K562 (cell line): ENCODE results near the gene NUP88. TPM values are rescaled to one million over a fixed set of nuclear protein-coding genes. Genes with fewer than 3 reads are reported as not detected.

Experiments used
- CBX5 ChIP-seq: IDR thresholded peaks from 2 replicates; pipeline ENCODE4 v1.6.1; 2014; ENCODE audit warnings: low read depth, borderline replicate concordance
- CBX8 ChIP-seq: fragments of 200-600 bp; sonication (generic); IDR thresholded peaks from 2 replicates; pipeline ENCODE4 v1.6.1; 2012; ENCODE audit warnings: borderline replicate concordance, mixed run types, low read depth, mild to moderate bottlenecking, moderate library complexity, mixed read lengths, low read length, control low read depth, inconsistent platforms; ENCODE audit not compliant: poor library complexity, severe bottlenecking; ENCODE audit errors: extremely low read depth
- ESRRB ChIP-seq: fragments of 250-450 bp; sonication (Bioruptor Pico); IDR thresholded peaks from 2 replicates; pipeline ENCODE4 v1.5.0; 2020; ENCODE audit warnings: mild to moderate bottlenecking, moderate library complexity, borderline replicate concordance
- FOXA1 ChIP-seq: fragments of 450-650 bp; IDR thresholded peaks from 2 replicates; pipeline ENCODE4 v1.6.1; 2016; ENCODE audit warnings: mild to moderate bottlenecking, borderline replicate concordance
- GTF2B ChIP-seq: IDR thresholded peaks from 2 replicates; pipeline ENCODE4 v1.6.1; 2011; ENCODE audit not compliant: insufficient read length; ENCODE audit errors: extremely low read depth
- LCOR ChIP-seq: sonication (generic); formaldehyde crosslinking; IDR thresholded peaks from 2 replicates; pipeline ENCODE4 v1.8.0; 2022; ENCODE audit warnings: mild to moderate bottlenecking, missing genetic modification reagents
- MCM7 ChIP-seq, 2 experiments: fragments of 450-650 bp; IDR thresholded peaks; 2 replicates each; pipeline ENCODE4 v1.6.1; 2016 to 2018
- MYC ChIP-seq, 2 experiments: fragments of 250-450 bp in 1 of 2; sonication (Bioruptor Pico) in 1 of 2; IDR thresholded peaks; 2 replicates each; pipeline versions ENCODE4 v1.5.1 to v1.6.1; 2012 to 2021; ENCODE audit warnings: low read depth in 2 of 2, borderline replicate concordance in 1 of 2, improper control_type of control experiment in 1 of 2, low read length in 1 of 2, mild to moderate bottlenecking in 1 of 2, moderate library complexity in 1 of 2
- NCOR1 ChIP-seq: fragments of 450-650 bp; IDR thresholded peaks from 2 replicates; pipeline ENCODE4 v1.6.1; 2016; ENCODE audit warnings: mild to moderate bottlenecking, moderate library complexity
- POLR2G ChIP-seq: fragments of 200-400 bp; formaldehyde crosslinking; IDR thresholded peaks from 2 replicates; pipeline ENCODE4 v1.6.1; 2017; ENCODE audit warnings: low read depth, mild to moderate bottlenecking, antibody characterized with exemption, low read length, moderate library complexity
- RCOR1 ChIP-seq, 2 experiments: IDR thresholded peaks; 2 replicates each; pipeline ENCODE4 v1.6.1; 2012; ENCODE audit warnings: low read depth in 2 of 2, low read length in 2 of 2, borderline replicate concordance in 1 of 2, improper control_type of control experiment in 1 of 2
- RERE ChIP-seq: sonication (generic); formaldehyde crosslinking; IDR thresholded peaks from 2 replicates; pipeline ENCODE4 v1.8.0; 2023; ENCODE audit warnings: missing genetic modification reagents, mild to moderate bottlenecking, borderline replicate concordance
- SMAD1 ChIP-seq: fragments of 150-350 bp; IDR thresholded peaks from 2 replicates; pipeline ENCODE4 v1.6.1; 2014; ENCODE audit warnings: low read length, low read depth; ENCODE audit not compliant: partially characterized antibody
- VEZF1 ChIP-seq: fragments of 200-800 bp; sonication (Bioruptor generic); IDR thresholded peaks from 2 replicates; pipeline ENCODE4 v1.6.1; 2017; ENCODE audit warnings: missing genetic modification characterization, missing compliant biosample characterization
- WHSC1 ChIP-seq: IDR thresholded peaks from one replicate; pipeline ENCODE4 v1.6.1; 2012; ENCODE audit warnings: low read length, control low read depth, inconsistent platforms
- ZKSCAN1 ChIP-seq: fragments of 150-350 bp; IDR thresholded peaks from 2 replicates; pipeline ENCODE4 v1.6.1; 2016; ENCODE audit warnings: low read depth, low read length
- ZNF165 ChIP-seq: fragments of 250-450 bp; sonication (Bioruptor Pico); IDR thresholded peaks from 2 replicates; pipeline ENCODE4 v1.4.0; 2020; ENCODE audit warnings: borderline replicate concordance
- ZNF644 ChIP-seq: fragments of 200-800 bp; sonication (Bioruptor generic); IDR thresholded peaks from 2 replicates; pipeline ENCODE4 v1.6.1; 2016; ENCODE audit warnings: low read depth, missing genetic modification characterization, missing compliant biosample characterization
- ZNF79 ChIP-seq: fragments of 250-450 bp; sonication (Bioruptor Pico); IDR thresholded peaks from 2 replicates; pipeline ENCODE4 v1.4.0; 2020; ENCODE audit warnings: low read depth, mild to moderate bottlenecking, moderate library complexity
- polyA plus RNA-seq, 8 experiments: library from polyadenylated mRNA; depleted of rRNA in 4 of 8; stranded (reverse) in 5 of 8; unstranded in 3 of 8; fragments of >200 nt; fragmentation: Nextera tagmentation in 2 of 8; fragmentation: Illumina TruSeq in 1 of 8; extraction: Ambion mirVana in 2 of 8; extraction: Trizol in 1 of 8; gene quantifications; 2 replicates each; pipeline versions ENCODE4 v1.2.1 to v1.2.3, GENCODE V29; 2011 to 2014; ENCODE audit warnings: inconsistent platforms in 1 of 8, missing spikeins in 1 of 8
- total RNA-seq, 7 experiments: library from RNA; depleted of rRNA in 6 of 7; stranded (reverse); fragments of >200 nt in 6 of 7; fragmentation: Illumina TruSeq in 2 of 7; extraction: Trizol in 2 of 7; gene quantifications; 2 replicates each; pipeline versions ENCODE4 v1.2.1 to v1.2.3, GENCODE V29; 2011 to 2021; ENCODE audit warnings: low replicate concordance in 1 of 7

Gene NUP88
- total and polyA plus RNA-seq, 9 of the 15 experiments (the other 6 are each of a cell fraction or from before 2014, with no cell fraction given): 59.9 to 160 (median 119) TPM

GRCh38 chr17:5438716-5439445 lies 19.4 kb upstream of the NUP88 start, which contains the start of gene C1QBP (continued):
- TF ChIP-seq CBX8 (no peak), FOXA1 (no peak), ZNF79 (CRISPR knock-in tag) (no peak), MCM7 (IDR thresholded peaks at IDR 0.05) (no peak), ZNF165 (no peak), ZKSCAN1 (no peak; the same call in 1 of the 2 replicates), ZNF644 (tag) (no peak), GTF2B (no peak), VEZF1 (CRISPR knock-in tag) (peak; percentile 84), ESRRB (CRISPR knock-in tag) (no peak), RCOR1 (IDR thresholded peaks at IDR 0.05; ENCODE audit: borderline replicate concordance in 1 of 2, low read depth in 2 of 2, low read length in 2 of 2) (no peak), SMAD1 (no peak), CBX5 (no peak), RERE (CRISPR knock-in tag) (no peak), WHSC1 (no peak), POLR2G (peak; percentile 89), LCOR (0 out of 2 replicates have a peak, but pooled peaks have one; percentile 75), NCOR1 (no peak), MYC (IDR thresholded peaks at IDR 0.05; ENCODE audit: low read depth, low read length) (peak; percentile 96), MYC (CRISPR knock-in tag; IDR thresholded peaks at IDR 0.05; ENCODE audit: borderline replicate concordance, low read depth) (no peak)
